IPS DF 19.7 (cell line): Measurements from ENCODE around the gene CUL2.
"Not testable (repeated sequence)": the region's sequence is repeated elsewhere in the genome, so short reads cannot be mapped to it uniquely, and the experiment has no call there.

Source experiments
- DNase-seq: peaks from one replicate; pipeline ENCODE4 v3.0.0-alpha.2; 2013; ENCODE audit warnings: low read depth, low spot score

Gene CUL2

DNA sequence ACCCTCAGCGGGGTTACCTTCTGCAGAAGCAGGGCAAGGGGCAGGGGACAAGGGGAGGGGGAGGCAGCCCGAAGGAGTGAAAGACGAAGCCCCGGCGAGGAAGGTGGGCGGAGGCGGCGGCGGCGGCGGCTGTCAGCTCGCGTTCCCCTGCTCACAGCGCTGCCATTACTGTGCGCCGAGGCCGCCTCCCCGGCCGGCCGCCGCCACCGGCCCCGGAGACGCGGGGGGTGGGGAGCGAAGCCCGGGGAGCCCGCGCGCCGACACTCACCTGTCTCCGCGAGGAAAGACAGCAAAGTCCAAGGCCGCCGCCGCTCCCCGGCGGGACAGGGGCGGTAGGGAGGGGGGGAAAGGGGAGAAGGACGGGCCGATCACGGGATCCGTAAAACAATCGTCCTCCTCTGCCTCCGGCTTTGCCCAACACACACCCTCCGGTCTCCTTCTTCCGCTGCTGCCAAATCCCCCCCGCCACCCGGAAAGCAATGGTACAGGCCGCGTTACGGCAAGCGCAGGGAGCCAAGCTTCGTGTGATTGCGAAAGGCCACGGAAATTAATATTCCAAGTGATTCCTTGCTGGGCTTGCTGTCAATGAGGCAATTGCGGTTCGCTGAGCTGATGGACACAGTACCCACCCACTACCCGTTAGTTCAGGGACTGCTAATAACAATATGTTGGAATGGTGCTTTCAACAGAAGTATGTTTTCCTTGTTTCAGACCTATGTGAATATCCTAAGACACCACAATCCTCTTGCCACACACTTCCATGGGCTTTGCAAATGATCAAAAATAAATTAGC, at the start of gene CUL2:
TSS of gene CUL2 (minus strand) at position 180 of the 793 bp plus-strand sequence. CDS start 19,024 bp downstream, outside the sequence.
- DNase-seq: peak; percentile 54

DNA sequence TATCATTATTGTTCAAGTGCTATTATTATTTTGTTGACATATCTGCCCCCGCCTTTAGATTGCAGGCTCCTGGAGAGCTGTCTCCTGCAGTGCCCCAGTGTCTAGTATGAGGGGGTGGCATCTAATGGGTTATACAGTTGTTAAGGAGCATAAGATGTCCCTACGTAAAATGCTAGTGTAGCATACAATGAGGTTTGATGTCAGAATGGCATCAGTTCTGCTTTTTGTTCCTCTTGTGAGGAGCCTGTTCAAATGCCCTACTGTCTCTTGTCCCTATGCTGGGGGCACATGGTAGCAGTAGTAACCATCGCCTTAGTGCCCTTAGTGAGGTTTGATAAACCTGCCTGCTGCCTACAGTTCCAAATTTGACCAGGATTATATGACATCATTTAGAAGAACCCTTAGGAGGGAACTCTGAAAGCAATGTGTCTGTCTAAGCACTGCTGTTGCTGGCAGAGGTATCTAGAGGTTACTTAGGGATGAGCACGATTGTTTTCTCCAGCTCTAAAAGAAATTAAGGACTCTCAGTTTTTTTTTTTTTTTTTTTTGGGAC, 46.2 kb upstream of the CUL2 start:
- no peak for DNase-seq

DNA sequence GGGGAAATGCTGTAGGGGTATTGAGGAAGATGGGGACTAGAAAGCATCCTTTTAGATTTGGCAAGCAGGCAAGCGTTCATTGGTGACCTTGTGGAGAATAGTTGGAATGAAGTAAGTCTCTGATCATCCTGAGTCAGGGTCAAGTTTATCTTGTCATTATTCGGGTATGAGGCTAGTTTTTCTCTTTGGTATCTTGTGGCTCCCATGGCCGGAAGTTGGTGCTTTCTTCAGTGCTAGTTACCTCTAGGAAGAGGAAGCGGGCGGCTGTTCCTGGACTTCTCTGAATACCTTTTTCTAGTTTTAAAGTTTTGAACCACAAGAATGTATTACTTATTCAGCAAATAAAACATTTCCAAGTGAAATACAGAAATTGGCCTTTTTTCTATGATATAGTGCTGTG, 45.7 kb upstream of the CUL2 start:
- no peak for DNase-seq

DNA sequence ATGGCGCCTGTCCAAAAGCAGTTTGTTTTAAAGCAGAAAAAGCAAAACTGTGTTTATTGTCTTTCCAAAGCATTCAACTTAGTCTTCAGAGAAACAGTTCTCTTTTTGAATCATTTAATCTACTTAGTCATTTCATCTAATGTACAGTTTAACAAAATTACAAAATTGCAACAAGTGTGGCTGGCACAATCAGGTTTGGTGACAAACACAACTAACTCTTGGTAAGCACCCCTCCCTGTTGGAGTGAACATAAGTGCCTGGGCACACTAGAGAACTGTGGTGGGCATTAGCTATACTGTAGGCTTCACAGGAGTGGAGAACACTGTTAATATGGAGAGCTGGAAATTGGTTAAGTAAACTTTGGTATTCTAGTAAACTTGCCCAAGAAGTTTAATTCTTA, 43.4 kb upstream of the CUL2 start:
- DNase-seq: no peak

DNA sequence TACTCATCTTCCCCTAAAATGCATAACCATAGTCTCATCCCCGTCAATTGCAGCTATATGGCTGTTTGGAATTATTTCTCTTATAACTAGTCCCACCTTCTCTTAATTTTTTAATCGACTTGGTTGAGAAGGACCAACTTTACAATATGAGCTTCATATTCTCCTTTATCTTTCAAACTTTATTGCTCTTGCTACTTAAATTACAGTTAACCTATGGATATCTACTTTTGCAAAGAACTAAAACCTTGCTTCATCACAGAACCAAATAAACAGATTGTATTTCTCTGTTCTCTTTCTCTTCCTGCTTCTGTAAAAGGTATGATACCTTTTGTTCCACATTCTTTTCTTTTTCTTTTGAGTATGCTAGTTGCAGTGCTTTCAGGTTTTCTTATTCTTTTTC, 42.6 kb upstream of the CUL2 start:
- no peak for DNase-seq

DNA sequence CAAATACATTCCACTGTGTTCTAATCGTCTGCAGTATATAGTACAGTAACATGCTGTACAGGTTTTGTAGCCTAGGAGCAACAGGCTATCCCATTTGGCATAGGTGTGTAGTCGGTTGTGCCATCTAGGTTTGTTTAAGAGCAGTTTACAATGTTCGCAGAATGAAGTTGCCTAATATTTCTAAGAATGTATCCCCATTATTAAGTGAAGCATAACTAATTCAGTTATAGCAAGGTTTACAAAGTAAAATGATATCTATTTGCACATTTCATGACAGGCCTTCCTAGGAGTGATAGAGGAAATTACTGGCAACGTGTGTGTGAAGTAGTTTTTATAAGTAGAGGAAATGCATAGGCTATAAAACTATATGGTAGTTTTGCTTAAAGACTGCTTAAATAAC, 40.5 kb upstream of the CUL2 start:
- DNase-seq: no peak

DNA sequence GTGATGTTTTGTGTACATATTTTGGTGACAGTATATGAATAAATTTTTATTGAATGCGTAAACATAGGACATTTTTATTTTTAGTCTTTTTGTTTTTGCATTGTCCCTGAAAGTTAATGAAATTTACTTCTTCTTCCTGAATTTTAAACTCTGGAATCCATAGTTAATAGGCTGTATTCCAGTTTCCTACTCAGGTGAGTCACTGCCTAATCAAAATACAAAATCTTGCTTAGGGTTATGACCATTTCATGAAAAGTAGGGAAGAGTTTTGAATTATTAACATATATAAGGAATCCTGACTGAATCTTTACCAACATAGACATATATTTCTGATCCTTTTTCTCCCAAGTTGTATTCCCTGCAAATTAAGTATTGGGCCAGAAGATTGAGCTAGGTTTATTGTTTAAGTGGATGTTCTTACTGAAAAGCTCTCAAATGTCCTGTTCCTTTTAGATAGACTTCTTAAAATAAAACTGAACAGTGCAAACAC, 39.1 kb upstream of the CUL2 start:
- DNase-seq: no peak

DNA sequence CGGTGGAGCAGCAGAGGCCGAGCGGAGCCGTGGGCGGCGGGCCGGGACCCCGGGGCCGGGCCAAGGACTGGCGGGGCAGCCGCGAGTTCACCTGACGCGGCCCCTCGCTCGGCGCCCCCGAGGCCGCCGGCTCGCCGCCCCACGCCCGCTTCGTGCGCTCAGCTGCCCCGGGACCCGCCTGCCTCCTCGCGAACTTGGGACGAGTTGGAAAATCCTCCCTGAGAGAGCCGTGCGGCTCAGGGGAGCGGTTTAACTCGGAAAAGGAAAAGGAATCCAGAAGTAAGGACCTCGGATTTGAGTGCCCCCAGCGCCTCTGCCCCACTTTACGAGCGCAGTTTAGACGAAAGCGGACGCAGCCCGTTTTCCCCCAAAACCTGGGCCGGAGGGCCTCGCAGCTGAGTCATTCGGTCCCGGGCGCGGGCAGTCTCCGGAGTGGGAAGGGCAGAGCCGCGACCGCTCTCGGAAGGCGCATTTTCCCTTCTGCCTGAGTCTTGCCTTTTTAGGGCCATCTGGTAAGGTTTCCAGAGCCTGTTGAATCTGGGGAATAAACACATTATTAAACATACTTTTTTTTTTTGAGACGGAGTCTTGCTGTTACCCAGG, 37.2 kb upstream of the CUL2 start:
- DNase-seq: no peak

DNA sequence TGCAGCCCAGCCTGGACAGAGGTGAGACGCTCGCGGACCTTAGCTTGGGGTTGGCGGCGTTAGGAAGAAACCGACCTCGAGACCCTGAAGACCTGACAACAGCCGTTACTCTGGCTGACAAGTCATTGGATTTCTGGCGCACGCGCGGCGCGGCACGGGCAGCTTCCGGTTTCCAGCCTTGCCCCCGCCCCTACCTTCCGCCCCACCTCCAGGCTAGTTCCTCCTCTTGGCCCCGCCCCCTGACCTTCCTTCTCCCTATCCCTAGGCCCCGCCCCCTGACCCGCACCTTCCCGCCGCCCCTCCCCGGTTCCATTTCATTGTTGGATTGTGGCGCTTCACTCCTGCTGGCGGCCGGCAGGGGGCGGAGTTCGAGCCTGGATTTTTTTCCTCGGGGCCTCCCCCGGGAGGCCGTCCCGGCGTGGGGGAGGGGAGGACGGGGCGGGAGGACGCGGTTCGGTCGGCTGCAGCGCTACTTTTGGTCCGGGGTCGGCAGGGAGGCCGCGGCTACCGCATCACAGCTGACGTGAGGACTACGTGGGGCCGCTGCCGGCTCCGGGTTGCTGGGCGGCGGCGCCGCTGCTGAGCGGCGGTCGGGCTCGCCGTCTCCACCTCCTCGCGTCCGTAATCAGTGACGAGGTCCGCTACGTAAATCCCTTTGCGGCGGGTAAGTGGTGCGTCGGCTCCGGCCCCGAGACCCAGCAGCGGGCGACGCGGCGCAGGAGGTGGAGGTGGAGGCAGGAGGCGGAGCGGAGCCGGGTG, 36.6 kb upstream of the CUL2 start, which contains the start of gene CREM:
TSS of gene CREM (plus strand) at position 317 of the 759 bp plus-strand sequence. CDS start 10,990 bp downstream, outside the sequence.
- DNase-seq: peak; percentile 65

DNA sequence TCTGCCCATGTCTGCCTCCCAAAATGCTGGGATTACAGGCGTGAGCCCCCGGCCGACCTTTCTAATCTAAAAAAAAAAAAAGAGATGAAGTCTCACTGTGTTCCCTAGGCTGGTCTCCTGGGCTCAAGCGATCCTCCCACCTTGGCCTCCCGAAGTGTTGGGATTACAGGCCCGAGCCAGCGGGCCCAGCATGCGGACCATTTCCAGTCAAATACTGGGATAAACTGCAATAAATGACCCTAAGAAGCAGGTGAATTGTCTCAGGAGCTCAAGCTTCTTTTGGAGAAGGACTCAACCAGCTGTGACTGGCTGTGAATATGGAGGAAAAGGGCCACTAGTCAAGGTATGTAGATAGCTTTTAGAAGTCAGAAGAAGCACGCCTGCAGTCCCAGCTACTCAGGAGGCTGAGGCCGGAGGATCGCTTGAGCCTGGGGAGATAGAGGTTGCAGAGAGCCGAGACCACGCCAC, 36.0 kb upstream of the CUL2 start:
- DNase-seq: no peak

DNA sequence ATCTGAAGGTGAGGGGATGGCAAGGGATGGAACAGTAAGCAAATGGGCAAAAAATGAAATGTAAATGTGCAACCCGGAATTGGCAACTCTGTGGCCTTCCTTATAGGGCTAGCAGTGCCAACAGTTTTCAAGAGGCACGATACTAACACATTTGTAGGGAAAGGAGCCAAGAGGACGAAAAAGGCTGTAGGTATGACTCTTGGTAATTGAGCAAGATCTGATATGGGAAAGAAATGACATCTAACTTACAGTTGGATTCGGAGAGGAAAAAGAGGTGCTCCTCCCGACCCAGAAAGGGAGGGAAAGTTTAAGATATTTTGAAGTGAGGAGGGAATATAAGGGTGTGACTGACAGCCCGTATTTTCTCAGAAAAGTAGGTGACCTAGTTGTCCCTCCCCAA, 34.4 kb upstream of the CUL2 start:
- no peak for DNase-seq

DNA sequence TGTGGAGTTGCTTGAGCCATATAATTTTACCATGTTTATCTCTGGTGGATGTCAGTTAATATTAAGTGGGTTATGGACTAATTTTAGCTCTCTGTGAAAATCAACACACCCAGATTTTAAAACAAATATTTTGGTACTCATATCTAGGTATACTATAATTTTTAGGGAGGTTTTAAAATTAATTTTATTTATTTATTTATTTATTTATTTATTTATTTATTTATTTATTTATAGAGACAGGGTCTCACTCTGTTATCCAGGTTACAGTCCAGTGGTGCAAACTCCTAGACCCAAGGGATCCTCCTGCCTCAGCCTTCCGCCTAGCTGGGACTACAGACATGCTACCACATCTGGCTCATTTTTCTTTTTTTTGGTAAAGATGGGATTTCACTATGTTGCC, 29.2 kb upstream of the CUL2 start:
- no peak for DNase-seq

DNA sequence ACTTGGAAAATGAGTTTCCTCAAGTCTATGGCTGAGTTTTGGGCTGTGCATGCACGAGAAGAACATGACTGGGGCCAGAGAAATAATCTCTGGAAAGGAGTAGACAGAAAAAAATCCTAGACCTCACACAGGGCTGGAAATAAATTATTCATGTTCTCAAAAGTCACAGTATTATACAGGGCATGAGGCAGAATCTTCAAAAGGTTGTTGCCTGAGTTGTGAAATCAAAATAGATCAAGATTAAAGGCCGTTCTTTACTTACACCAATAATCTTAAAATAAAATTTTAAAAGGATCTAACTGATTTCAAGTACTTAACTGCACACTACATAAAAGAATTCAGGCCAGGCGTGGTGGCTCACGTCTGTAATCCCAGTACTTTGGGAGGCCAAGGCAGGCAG, 22.4 kb upstream of the CUL2 start:
- no peak for DNase-seq

DNA sequence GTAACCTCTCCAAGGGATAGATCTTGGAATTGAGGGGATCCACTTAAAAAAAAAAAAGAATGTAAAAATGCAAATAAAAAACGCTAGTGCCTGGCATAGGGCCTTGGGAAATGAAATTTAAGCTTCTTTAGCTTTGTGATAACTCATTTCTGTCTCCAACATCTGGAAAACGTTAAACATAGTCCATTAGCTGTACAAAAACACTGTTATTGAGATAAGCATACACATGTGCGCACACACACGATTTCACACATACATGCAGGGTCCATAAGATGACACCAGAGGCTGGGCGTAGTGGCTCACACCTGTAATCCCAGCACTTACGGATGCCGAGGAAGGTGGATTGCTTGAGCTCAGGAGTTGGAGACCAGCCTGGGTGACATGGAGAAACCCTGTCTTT, 13.7 kb upstream of the CUL2 start:
- no peak for DNase-seq

DNA sequence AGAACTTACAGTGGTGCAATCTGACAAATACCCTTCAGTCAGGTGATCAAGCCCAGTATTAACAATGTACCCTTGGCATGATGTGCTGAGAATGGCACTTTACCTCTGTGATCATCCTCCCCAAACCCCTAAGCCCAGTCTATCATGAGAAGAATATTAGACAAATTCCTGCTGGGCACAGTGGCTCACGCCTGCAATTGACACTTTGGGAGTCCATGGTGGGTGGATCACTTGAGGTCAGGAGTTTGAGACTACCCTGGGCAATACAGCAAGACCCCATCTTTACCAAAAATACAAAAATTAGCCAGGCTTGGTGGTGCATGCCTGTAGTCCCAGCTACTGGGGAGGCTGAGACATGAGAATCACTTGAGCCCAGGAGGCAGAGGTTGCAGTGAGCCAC, 7.4 kb upstream of the CUL2 start:
- no peak for DNase-seq

DNA sequence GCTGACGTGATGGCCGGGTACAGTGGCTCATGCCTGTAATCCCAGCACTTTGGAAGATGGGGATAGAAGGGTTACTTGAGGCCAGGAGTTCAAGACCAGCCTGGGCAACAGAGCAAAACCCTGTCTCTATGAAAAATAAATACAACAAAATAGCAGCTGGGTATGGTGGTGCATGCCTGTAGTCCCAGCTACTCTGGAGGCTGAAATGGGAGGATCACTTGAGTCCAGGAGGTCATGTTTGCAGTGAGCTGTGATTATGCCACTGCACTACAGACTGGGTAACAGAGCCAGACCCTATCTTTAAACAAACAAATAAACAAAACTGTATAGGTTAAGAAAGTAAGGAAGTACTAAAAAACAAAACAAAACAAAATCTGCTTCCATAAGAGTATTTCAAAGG, 6.2 kb upstream of the CUL2 start:
- DNase-seq: no peak

DNA sequence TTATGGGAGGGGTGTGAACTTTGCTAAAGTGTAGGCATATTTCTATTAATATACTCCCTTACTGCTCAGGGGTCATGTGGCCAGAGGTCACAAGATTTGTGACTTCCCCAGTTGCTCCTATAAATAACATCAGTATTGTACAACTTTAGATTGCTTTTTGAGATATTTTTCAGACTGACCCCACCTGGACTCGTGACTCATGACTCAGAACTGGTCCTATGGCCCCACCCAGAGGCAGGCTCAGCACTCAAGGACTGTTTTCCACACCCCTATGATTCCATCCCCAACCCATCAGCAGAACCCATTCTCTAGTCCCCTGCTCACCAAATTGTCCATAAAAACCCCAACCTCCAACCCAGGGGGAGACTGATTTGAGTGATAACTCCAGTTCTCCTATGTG, 2.7 kb upstream of the CUL2 start:
- DNase-seq: no peak

DNA sequence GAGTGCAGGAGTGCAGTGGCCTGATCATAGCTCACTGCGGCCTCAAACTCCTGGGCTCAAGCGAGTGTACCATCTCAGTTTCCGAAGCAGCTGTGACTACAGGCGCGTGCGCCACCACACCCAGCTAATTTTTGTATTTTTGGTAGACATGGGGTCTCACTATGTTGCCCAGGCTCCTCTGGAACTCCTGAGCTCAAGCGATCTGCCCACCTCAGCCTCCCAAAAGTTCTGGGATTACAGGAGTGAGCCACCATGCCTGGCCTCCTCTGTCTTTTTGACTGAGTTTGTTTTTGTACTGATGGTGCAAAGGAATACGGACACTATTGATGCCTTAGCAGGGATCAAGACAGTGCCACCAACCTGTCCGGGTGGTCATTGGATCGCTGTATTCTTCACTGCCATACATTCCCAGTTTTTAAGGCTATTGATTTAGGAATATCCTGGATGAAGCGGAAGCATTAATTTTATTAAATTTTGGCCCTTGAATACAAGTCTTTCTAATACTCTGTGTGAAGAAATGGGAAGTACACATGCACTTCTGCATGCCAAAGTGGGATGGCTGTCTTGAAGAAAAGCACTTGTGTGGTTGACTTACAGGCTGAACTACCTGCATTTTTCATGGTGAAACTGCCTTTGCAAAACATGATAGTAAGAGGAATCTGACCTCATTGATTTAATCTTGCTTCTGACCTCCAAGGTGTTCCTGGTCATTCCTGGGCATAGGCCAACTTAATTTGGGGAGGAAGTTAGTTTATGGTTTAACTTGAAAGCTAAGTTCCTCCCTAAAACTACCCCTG, 2.1 kb upstream of the CUL2 start:
- DNase-seq: no peak

DNA sequence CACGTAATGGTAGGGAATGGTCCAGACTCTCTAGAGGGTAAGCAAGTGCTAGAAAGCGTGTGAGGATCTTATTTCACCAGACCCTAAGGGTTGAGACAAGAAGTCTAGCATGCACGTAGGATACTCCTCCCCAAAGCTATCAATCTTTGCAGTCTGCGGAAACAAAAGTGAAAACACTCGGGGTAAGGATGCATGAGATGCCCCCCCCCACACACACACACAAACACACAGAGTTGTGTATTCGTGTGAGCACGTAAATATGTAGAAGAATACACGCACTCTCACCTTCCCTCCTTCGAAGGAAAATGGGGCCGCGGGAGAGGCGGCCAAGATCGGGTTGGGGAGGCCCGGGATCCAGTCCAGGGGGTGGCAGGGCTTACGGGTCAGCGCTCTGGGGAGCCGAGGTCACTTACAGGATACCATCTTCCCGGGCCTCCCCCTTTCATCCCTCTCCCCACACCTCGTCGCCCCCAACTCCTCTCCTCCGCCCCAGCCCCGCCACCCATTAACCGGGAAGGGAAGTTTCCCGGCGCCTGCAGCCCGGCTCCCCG, 455 bp downstream of the CUL2 start:
- no peak for DNase-seq

DNA sequence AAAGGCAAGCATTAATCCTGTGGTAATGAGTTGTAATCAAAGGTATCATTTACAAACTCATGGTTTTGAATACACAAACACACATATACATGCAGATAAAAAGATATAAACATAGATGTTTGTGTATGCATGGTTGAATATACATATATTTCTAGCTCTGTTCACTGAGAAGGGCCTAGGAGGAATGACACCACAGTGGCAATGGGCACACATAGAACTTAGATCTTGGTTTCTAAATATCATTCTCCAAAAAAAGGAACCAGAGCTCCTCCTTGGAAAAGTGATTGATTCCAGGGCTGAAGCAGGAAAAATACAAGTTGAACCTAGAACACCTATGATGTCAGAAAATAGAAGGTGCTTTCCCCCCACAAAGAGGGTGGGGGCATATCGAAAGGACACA, 6.9 kb downstream of the CUL2 start:
- no peak for DNase-seq

DNA sequence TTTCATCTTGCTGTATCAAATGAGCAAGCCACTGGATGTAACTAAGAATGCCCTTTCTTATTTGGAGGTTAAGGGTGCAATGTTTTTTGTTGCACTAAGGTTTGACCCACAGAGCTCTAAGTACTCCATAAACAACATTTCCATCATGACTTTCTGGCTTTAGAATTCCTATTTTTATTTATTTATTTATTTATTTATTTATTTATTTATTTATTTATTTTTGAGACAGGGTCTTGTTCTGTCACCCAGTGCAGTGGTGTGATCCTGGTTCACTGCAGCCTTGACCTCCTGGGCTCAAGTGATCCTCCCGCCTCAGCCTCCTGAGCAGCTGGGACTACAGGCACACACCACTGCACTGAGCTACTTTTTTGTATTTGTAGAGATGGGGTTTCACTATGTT, 9.9 kb downstream of the CUL2 start:
- DNase-seq: not testable (repeated sequence)
